ENCODE measurements around the gene MAST2.
"Not testable (repeated sequence)": the region's sequence is repeated elsewhere in the genome, so short reads cannot be mapped to it uniquely, and the experiment has no call there.

The MAST2 gene

GRCh38 chr1:45949462-45949861, 146.1 kb downstream of the MAST2 start:
- not testable (repeated sequence) for DNase-seq

GRCh38 chr1:45952072-45952471, 148.7 kb downstream of the MAST2 start:
- DNase-seq, result no peak

GRCh38 chr1:45953934-45954847, 150.8 kb downstream of the MAST2 start:
- peak; percentile 60 for DNase-seq

DNA sequence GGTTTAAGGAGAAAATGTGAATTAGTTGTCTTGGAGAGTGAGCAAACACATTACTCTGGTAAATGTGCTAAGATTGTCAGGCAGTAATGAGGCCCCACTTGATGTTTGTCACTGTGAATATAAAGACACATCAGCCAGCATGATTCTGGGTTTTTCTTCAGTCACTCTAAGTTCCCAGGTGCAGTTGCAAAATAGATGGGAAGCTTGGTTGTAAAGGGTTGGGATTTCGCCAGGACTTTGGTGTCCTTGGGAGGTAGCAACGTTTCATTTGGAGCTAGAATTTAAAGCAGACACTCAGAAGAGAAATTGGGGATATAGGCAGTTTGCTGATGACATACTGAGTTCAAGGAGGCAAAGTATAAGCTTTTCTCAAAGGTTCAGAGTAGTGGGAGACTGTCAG, 154.3 kb downstream of the MAST2 start:
- no peak for DNase-seq

DNA sequence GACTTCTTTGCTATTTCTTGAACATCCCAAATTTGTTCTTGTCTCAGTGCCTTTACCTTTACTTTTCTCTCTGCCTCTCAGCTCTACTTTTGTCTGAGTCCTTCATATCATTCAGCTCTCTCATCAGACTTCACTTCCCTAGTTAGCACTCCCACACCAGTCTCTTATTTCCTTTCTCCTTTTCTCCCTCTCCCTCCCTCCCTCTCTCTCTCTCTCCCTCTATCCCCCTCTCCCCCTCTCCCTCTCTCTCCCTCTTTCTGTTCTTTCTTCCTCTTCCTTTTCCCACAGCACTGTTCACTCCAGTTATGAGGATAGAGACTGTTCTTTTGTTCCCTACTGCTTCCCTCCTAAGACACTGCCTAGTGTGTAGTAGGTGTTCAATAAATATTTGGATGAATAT, 154.9 kb downstream of the MAST2 start:
- no peak for DNase-seq

- no peak for DNase-seq
These were observed 157.7 kb downstream of the MAST2 start for GRCh38 chr1:45960930-45961715.

GRCh38 chr1:45961936-45962335, 158.5 kb downstream of the MAST2 start:
- not testable (repeated sequence) for DNase-seq

GRCh38 chr1:45968941-45969666, 165.7 kb downstream of the MAST2 start:
- no peak for DNase-seq

DNA sequence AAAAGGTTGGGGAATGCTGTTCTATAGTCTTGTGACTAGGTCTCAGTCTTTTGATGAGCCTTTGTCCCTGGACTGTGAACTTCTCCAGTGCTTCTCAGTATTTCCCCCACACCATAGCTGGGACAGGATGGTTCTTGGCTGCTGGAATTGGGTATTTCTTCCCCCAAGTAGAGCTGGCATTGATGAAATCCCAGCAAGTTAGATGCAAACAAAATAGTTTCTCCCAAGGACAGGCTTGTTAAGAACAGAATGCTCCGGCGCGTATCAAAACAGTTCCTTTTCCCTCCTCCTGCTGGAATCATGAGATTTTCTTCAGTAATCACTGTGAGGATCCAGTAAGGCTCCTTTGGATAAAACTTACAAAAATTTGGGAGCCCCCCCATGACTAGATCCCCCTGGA, 166.5 kb downstream of the MAST2 start:
- no peak for DNase-seq

- no peak for DNase-seq
These were observed 167.9 kb downstream of the MAST2 start for GRCh38 chr1:45971335-45971734.

GRCh38 chr1:45971922-45972531, 168.6 kb downstream of the MAST2 start:
- no peak for DNase-seq

- no peak for DNase-seq
These were observed 169.2 kb downstream of the MAST2 start for GRCh38 chr1:45972621-45973020.

DNA sequence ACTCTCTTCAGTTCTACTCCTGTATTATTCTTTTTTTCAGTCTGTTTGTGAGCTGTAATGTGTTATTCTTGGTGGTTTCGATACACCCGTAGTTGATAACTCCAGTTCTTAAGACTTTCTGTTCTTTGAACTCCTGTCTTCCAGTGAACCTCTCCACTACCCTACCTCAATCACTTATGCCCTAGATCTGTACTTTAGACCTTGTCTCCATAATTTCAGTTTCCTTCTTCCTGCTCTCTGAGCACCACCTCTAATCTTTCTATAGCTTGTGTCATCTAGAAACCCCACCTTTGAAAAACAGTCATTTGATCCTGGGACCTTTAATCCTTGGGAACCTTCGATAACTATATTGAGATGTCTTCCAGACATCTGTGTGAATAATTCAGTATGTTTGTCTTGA, 169.7 kb downstream of the MAST2 start:
- DNase-seq, result no peak

- DNase-seq, result peak; percentile 32
These were observed 171.3 kb downstream of the MAST2 start for GRCh38 chr1:45974541-45975269.

DNA sequence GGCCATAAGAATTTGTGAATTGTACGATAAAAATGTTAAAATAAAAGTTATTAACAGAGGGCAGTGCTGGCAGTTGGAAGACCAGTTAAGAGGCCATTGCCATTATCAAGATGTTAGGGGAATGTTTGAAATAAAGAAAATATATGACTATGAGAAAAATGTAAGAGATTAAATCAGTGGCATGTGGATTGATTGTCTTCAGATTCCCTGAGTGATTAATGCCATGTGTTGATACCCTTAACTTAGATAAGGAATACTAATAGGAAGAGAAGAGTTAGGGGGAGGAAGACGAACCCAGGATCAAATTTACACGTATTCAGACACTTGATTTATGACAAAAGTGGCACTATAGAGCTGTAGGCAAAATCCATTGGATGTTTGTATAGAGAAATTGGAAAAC, 173.2 kb downstream of the MAST2 start:
- DNase-seq, result no peak

DNA sequence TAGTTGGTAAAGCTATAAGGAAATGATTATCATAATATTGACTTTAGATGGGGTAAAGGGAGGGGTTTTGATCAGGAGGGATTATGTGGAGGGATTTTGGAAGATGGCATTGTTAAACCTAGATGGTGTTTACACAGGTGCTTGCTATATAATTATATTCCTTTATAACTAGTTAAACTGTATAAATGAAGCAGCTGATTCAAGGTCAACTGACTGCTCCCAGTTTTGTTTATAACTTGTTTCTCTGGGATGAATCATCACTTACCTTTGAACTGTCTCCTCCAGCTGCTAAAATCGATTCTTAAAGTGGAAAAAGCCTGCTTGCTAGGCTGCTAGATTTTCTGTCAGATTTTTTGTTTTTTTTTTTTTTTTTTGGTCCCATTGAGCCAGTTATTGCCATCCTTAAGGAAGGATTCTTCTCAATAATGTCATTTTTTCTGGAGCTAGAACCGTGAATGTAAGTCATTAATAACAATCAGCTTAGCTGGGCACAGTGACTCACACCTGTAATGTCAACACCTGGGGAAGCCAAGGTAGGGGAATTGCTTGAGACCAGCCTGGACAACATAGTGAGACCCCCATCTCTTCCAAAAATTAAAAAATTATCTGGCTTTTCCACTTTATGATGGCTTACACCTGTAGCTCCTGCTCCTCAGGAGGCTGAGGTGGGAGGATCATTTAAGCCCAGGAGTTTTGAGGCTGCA, 175.8 kb downstream of the MAST2 start:
- no peak for DNase-seq

DNA sequence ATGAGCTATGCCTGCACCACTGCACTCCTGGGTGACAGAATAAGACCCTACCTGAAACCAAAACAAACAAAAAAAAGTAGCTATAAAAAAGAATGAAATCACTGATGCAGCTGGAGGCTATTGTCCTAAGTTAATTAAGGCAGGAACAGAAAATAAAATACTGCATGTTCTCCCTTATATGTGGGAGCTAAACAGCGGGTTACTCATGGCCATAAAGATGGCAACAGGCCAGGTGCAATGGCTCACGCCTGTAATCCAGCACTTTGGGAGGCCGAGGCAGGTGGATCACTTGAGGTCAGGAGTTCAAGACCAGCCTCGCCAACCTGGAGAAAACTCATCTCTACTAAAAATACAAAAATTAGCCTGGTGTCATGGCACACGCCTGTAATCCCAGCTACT, 176.4 kb downstream of the MAST2 start:
- no peak for DNase-seq

DNA sequence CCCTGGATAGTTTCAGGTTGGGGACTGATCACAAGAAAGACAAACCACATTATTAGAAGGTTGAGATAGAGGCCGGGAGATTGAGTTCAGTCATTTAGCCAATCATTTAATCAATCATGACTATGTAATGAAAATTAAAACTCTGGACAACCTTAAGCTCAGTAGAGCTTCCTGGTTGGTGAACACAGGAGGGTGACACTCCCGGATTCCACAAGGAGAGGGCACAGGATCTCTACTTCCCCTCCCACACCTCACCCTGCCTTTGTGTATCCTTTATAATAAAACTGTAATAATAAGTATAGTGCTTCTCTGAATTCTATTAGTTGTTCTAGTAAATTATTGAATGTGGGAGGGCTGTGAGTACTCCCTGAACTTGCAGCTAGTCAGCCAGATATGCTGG, 178.9 kb downstream of the MAST2 start:
- no peak for DNase-seq

DNA sequence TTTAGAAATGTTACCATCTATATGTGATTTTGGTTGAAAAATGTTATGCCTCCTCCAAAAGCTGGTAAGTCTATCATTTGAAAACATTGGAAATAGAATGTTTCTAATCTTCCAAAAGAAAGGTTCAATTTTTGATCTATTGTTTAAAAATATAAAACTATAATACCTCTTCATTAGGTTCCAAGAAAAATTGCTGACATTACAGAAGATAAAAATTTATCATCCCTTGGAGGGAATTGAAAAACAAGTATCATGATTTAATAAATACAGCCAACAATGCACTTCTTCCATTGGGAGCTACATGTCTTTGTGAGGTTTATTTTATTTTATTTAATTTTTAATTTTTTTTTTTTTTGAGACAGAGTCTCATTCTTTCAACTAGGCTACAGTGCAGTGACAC, 180.6 kb downstream of the MAST2 start:
- no peak for DNase-seq

GRCh38 chr1:45987204-45987603, 183.8 kb downstream of the MAST2 start:
- no peak for DNase-seq

DNA sequence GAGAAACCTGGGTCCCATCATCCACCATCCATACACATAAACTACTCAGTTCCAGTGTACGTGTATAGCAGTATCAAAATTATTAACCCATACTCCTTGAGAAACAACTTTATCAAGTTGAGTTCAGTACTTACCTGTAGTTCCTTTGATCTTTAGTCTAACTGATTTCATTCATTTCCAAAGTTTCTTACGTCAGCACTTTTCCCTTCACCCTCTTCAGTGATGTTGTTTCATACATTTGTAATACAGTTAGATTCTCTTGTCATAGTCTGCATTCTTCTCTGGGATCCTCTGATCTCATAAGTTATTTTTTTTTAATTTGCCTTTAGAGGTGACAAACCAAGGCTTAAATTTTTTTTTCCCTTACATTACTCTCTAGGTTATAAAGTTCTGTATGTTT, 185.8 kb downstream of the MAST2 start:
- DNase-seq, result no peak

GRCh38 chr1:45994423-45994822, 191.0 kb downstream of the MAST2 start:
- no peak for DNase-seq
